HepG2 (cell line): Measurements from ENCODE around the gene KATNAL1. TPM values are rescaled to one million over a fixed set of nuclear protein-coding genes. Genes with fewer than 3 reads are reported as not detected.

Source experiments
- ATAC-seq: fragments of 200-7000 bp; cut with Tn5 transposase; 3 replicates; pipeline ENCODE4 v1.9.1; 2020; ENCODE audit warnings: mild to moderate bottlenecking, moderate library complexity
- BruUV-seq: library from RNA; stranded (reverse); fragments of 400-500 nt; replicated peaks from 2 replicates; lab custom pipeline; 2021; lab: Mats Ljungman, UMichigan
- CTCF ChIA-PET: fragments of 300-600 bp; formaldehyde crosslinking; extraction: SDS; loops from one replicate; lab custom pipeline; 2021; ENCODE audit warnings: low total read pairs, inconsistent platforms, low intra/inter-chr PET ratio; lab: Yijun Ruan, JAX
- POLR2A ChIA-PET: fragments of 350-600 bp; sonication (Branson Sonifier 250); formaldehyde crosslinking; loops from one replicate; lab custom pipeline; 2020; ENCODE audit warnings: antibody characterized with exemption, inconsistent platforms; lab: Yijun Ruan, JAX
- DNase-seq: peaks from one replicate; pipeline ENCODE4 v3.0.0-alpha.2; 2015; ENCODE audit warnings: low spot score
- FAIRE-seq: peaks from 3 replicates; lab custom pipeline; 2011; peaks lifted over from hg19 to GRCh38; lab: Jason Lieb, UNC
- H2AFZ ChIP-seq: one replicate; pipeline ENCODE4 v1.6.1; 2011; ENCODE audit warnings: low read length, inconsistent platforms
- H3K27ac ChIP-seq: fragments of 300-600 bp; 3 replicates; pipeline ENCODE4 v1.8.0; 2011; ENCODE audit warnings: mixed run types, mild to moderate bottlenecking, mixed read lengths, low read length, inconsistent platforms; ENCODE audit not compliant: insufficient read depth; ENCODE audit errors: extremely low read length
- H3K27me3 ChIP-seq, 2 experiments: fragments of 200-600 bp in 1 of 2; 2 replicates in 1 of 2; 3 replicates in 1 of 2; pipeline versions ENCODE4 v1.6.0 to v1.8.0; 2011; ENCODE audit warnings: low read length in 2 of 2, mild to moderate bottlenecking in 2 of 2, moderate library complexity in 2 of 2, inconsistent platforms in 1 of 2; ENCODE audit not compliant: insufficient read depth in 2 of 2, control insufficient read depth in 1 of 2
- H3K36me3 ChIP-seq, 2 experiments: fragments of 200-600 bp in 1 of 2; replicated peaks in 1 of 2; 2 replicates in 1 of 2; 3 replicates in 1 of 2; pipeline versions ENCODE4 v1.5.1 to v1.8.0; 2011; ENCODE audit warnings: low read length in 2 of 2, inconsistent platforms in 1 of 2; ENCODE audit not compliant: insufficient read depth in 2 of 2, control insufficient read depth in 1 of 2
- H3K4me1 ChIP-seq: 2 replicates; pipeline ENCODE4 v1.5.1; 2012; ENCODE audit warnings: low read length, inconsistent platforms; ENCODE audit not compliant: insufficient read depth
- H3K4me2 ChIP-seq: 2 replicates; pipeline ENCODE4 v1.6.0; 2011; ENCODE audit warnings: low read depth, low read length, inconsistent platforms
- H3K4me3 ChIP-seq, 3 experiments: fragments of 200-600 bp in 1 of 3; sonication (generic), shearing (Covaris generic) in 1 of 3; replicated peaks in 1 of 3; 2 replicates each; pipeline ENCODE4 v1.5.1; 2011 to 2016; ENCODE audit warnings: low read length in 3 of 3, inconsistent platforms in 2 of 3, low read depth in 2 of 3, mild to moderate bottlenecking in 2 of 3, control low read depth in 1 of 3, mixed read lengths in 1 of 3; ENCODE audit not compliant: insufficient read depth in 1 of 3
- H3K79me2 ChIP-seq: one replicate; pipeline ENCODE4 v1.6.1; 2011; ENCODE audit warnings: low read length, inconsistent platforms; ENCODE audit not compliant: insufficient read depth
- H3K9ac ChIP-seq: 2 replicates; pipeline ENCODE4 v1.6.0; 2011; ENCODE audit warnings: mild to moderate bottlenecking, low read depth, low read length, inconsistent platforms; ENCODE audit not compliant: insufficient read depth
- H3K9me3 ChIP-seq: 2 replicates; pipeline ENCODE4 v1.5.1; 2012; ENCODE audit warnings: mild to moderate bottlenecking, low read length
- H4K20me1 ChIP-seq: 2 replicates; pipeline ENCODE4 v1.6.0; 2011; ENCODE audit warnings: inconsistent platforms, mild to moderate bottlenecking, low read length, moderate library complexity; ENCODE audit not compliant: insufficient read depth
- AGO2 ChIP-seq: fragments of 200-400 bp; formaldehyde crosslinking; optimal IDR thresholded peaks from 2 replicates; pipeline ENCODE3; 2017; ENCODE audit warnings: mild to moderate bottlenecking, low read depth, low read length, moderate library complexity
- ARHGAP35 ChIP-seq: sonication (generic); formaldehyde crosslinking; IDR thresholded peaks from 2 replicates; pipeline ENCODE4 v1.9.0; 2022; ENCODE audit warnings: mild to moderate bottlenecking, inconsistent platforms, moderate library complexity, missing genetic modification reagents, borderline replicate concordance
- ASH2L ChIP-seq: fragments of 300-600, 200-600 bp; sonication (generic); IDR thresholded peaks from 2 replicates; pipeline ENCODE4 v1.7.0; 2017; ENCODE audit warnings: low read depth, mild to moderate bottlenecking, moderate library complexity, mixed read lengths, low read length; ENCODE audit not compliant: insufficient read length
- HNRNPLL ChIP-seq: fragments of 200-400 bp; formaldehyde crosslinking; IDR thresholded peaks from 2 replicates; pipeline ENCODE4 v1.6.1; 2017; ENCODE audit warnings: mild to moderate bottlenecking, low read depth, low read length; ENCODE audit not compliant: poor library complexity, severe bottlenecking
- RARG ChIP-seq: sonication (generic); formaldehyde crosslinking; IDR thresholded peaks from 2 replicates; pipeline ENCODE4 v1.4.0; 2020; ENCODE audit warnings: low read depth, mild to moderate bottlenecking, missing genetic modification reagents
- SETDB1 ChIP-seq: sonication (generic); formaldehyde crosslinking; IDR thresholded peaks from 2 replicates; pipeline ENCODE4 v1.5.1; 2020; ENCODE audit warnings: missing genetic modification reagents, mild to moderate bottlenecking, borderline replicate concordance
- ZBTB37 ChIP-seq: sonication (generic); formaldehyde crosslinking; IDR thresholded peaks from 2 replicates; pipeline ENCODE4 v1.4.0; 2020; ENCODE audit warnings: mild to moderate bottlenecking, missing genetic modification reagents
- ZFP36L1 ChIP-seq: sonication (generic); formaldehyde crosslinking; IDR thresholded peaks from 2 replicates; pipeline ENCODE4 v1.8.0; 2022; ENCODE audit warnings: mild to moderate bottlenecking, missing genetic modification reagents, moderate library complexity
- ZIK1 ChIP-seq: sonication (generic); formaldehyde crosslinking; IDR thresholded peaks from 2 replicates; pipeline ENCODE4 v1.5.0; 2020; ENCODE audit warnings: mild to moderate bottlenecking, low read depth, missing genetic modification reagents, borderline replicate concordance
- ZNF138 ChIP-seq: sonication (generic); formaldehyde crosslinking; IDR thresholded peaks from 2 replicates; pipeline ENCODE4 v1.5.0; 2020; ENCODE audit warnings: mild to moderate bottlenecking, low read depth, missing genetic modification reagents
- ZNF24 ChIP-seq: fragments of 450-650 bp; IDR thresholded peaks from 2 replicates; pipeline ENCODE4 v1.6.1; 2017; ENCODE audit warnings: antibody characterized with exemption, mild to moderate bottlenecking
- ZNF567 ChIP-seq: sonication (generic); formaldehyde crosslinking; IDR thresholded peaks from 2 replicates; pipeline ENCODE4 v1.8.1; 2023; ENCODE audit warnings: mild to moderate bottlenecking, missing genetic modification reagents, borderline replicate concordance
- ZNF569 ChIP-seq: sonication (generic); formaldehyde crosslinking; IDR thresholded peaks from 2 replicates; pipeline ENCODE4 v1.5.0; 2020; ENCODE audit warnings: mild to moderate bottlenecking, missing genetic modification reagents, moderate library complexity, borderline replicate concordance
- ZNF577 ChIP-seq: sonication (generic); formaldehyde crosslinking; IDR thresholded peaks from 2 replicates; pipeline ENCODE4 v1.4.0; 2020; ENCODE audit warnings: mild to moderate bottlenecking, low read depth, missing genetic modification reagents, borderline replicate concordance
- ZNF772 ChIP-seq: sonication (generic); formaldehyde crosslinking; IDR thresholded peaks from 2 replicates; pipeline ENCODE4 v1.5.0; 2020; ENCODE audit warnings: mild to moderate bottlenecking, missing genetic modification reagents
- ZSCAN21 ChIP-seq: sonication (generic); formaldehyde crosslinking; IDR thresholded peaks from 2 replicates; pipeline ENCODE4 v1.8.0; 2022; ENCODE audit warnings: mild to moderate bottlenecking, missing genetic modification reagents, moderate library complexity, borderline replicate concordance
- WGBS: methylation state at CpG from one replicate; pipeline ENCODE4 v1.1.6; 2017; ENCODE audit warnings: low lambda C conversion rate; 5-methylcytosine and 5-hydroxymethylcytosine counted together
- in situ Hi-C: cut with HindIII; loops from 2 replicates; pipeline ENCODE4 v1.10.0; 2017; ENCODE audit warnings: low pct_unique_long_range_greater_than_20kb; ENCODE audit not compliant: extremely low pct_ligation_motif_present
- intact Hi-C: fragments of 100-400 bp; cut with micrococcal nuclease; formaldehyde crosslinking; loops from one replicate; pipeline ENCODE4 v1.10.0; 2022; ENCODE audit not compliant: unreplicated experiment
- polyA plus RNA-seq, 8 experiments: library from polyadenylated mRNA; depleted of rRNA in 3 of 8; stranded (reverse) in 7 of 8; unstranded in 1 of 8; fragments of >200 nt; fragmentation: Illumina TruSeq in 4 of 8; extraction: Trizol in 4 of 8; gene quantifications; 2 replicates each; pipeline versions ENCODE4 v1.2.1 to v1.2.3, GENCODE V29; 2011 to 2016; ENCODE audit warnings: low read depth in 4 of 8, missing spikeins in 1 of 8, mixed read lengths in 1 of 8; ENCODE audit not compliant: insufficient read depth in 1 of 8
- total RNA-seq, 5 experiments: library from RNA; depleted of rRNA; stranded (reverse); fragments of >200 nt; fragmentation: Illumina TruSeq; extraction: Trizol; gene quantifications; 2 replicates each; pipeline ENCODE4 v1.2.3, GENCODE V29; 2016; ENCODE audit warnings: low read depth in 1 of 5
- TF ChIP-seq, protein P1 (sequence below): sonication (generic); formaldehyde crosslinking; IDR thresholded peaks from 2 replicates; pipeline ENCODE4 v1.4.0; 2020; ENCODE audit warnings: mild to moderate bottlenecking, missing genetic modification reagents
- TF ChIP-seq, protein P2 (sequence below): sonication (generic); formaldehyde crosslinking; IDR thresholded peaks from 2 replicates; pipeline ENCODE4 v1.4.0; 2020; ENCODE audit warnings: missing genetic modification reagents, borderline replicate concordance

Gene KATNAL1
- total and polyA plus RNA-seq, 2 of the 13 experiments (the other 11 are each of a cell fraction or from before 2014, with no cell fraction given) = 3.2 to 11.8 TPM

GRCh38 chr13:30314562-30314961, 7.2 kb upstream of the KATNAL1 start:
- Histone ChIP-seq H2AFZ (no peak overlapping the region), H3K27me3 (no peaks in the 10 kb centered on the region), H3K9me3 (no peaks in the 10 kb centered on the region), H3K4me1 (peaks cover 6% of the 10 kb centered on the region; the same call in 1 of the 2 replicates), H3K27ac (no peak overlapping the region), H3K9ac (no peak overlapping the region), H3K79me2 (no peaks in the 10 kb centered on the region), H4K20me1 (no peaks in the 10 kb centered on the region), H3K36me3 (no peaks in the 10 kb centered on the region), H3K4me2 (no peak overlapping the region), H3K4me3 (no peak overlapping the region)
- ChIA-PET CTCF (no interaction called here), POLR2A (no interaction called here)
- intact Hi-C loops = no loop called here
- DNase-seq (no peak), ATAC-seq (no peak), FAIRE-seq (no peak)
- 98% methylated on average over 2 of the region's 2 CpGs for WGBS
- in situ Hi-C loops = no loop called here
- TF ChIP-seq ZNF567 (CRISPR knock-in tag) (no peak), ZSCAN21 (no peak), HNRNPLL (no peak), SETDB1 (CRISPR knock-in tag) (no peak), ZIK1 (CRISPR knock-in tag) (no peak), ZNF24 (no peak), ZNF138 (CRISPR knock-in tag) (no peak), ZNF577 (CRISPR knock-in tag) (no peak), ZNF569 (CRISPR knock-in tag) (no peak), ASH2L (no peak), ARHGAP35 (CRISPR knock-in tag) (no peak), ZNF772 (CRISPR knock-in tag) (no peak), RARG (CRISPR knock-in tag) (no peak), ZBTB37 (no peak), ZFP36L1 (CRISPR knock-in tag) (no peak), AGO2 (no peak)
- TF ChIP-seq, protein P1, sequence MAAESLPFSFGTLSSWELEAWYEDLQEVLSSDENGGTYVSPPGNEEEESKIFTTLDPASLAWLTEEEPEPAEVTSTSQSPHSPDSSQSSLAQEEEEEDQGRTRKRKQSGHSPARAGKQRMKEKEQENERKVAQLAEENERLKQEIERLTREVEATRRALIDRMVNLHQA (CRISPR knock-in tag) = no peak
- TF ChIP-seq, protein P2, sequence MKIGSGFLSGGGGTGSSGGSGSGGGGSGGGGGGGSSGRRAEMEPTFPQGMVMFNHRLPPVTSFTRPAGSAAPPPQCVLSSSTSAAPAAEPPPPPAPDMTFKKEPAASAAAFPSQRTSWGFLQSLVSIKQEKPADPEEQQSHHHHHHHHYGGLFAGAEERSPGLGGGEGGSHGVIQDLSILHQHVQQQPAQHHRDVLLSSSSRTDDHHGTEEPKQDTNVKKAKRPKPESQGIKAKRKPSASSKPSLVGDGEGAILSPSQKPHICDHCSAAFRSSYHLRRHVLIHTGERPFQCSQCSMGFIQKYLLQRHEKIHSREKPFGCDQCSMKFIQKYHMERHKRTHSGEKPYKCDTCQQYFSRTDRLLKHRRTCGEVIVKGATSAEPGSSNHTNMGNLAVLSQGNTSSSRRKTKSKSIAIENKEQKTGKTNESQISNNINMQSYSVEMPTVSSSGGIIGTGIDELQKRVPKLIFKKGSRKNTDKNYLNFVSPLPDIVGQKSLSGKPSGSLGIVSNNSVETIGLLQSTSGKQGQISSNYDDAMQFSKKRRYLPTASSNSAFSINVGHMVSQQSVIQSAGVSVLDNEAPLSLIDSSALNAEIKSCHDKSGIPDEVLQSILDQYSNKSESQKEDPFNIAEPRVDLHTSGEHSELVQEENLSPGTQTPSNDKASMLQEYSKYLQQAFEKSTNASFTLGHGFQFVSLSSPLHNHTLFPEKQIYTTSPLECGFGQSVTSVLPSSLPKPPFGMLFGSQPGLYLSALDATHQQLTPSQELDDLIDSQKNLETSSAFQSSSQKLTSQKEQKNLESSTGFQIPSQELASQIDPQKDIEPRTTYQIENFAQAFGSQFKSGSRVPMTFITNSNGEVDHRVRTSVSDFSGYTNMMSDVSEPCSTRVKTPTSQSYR (CRISPR knock-in tag) = no peak
- no TSS peak for BruUV-seq
